Smooth muscle cell (in vitro differentiated cells): ENCODE results near the gene FHIP1B. TPM values are rescaled to one million over a fixed set of nuclear protein-coding genes. Genes with fewer than 3 reads are reported as not detected.

Experiments
- DNase-seq: peaks from one replicate; lab custom pipeline; 2025; ENCODE audit not compliant: unreplicated experiment; lab: John Stamatoyannopoulos, UW
- H2AFZ ChIP-seq: fragments of 200-600 bp; sonication (generic); 2 replicates; pipeline ENCODE4 v1.6.0; 2016; ENCODE audit warnings: antibody characterized with exemption, low read depth, mild to moderate bottlenecking
- H3F3A ChIP-seq: fragments of 200-600 bp; sonication (generic); 2 replicates; pipeline ENCODE4 v1.6.0; 2017; ENCODE audit warnings: antibody characterized with exemption, low read depth
- H3K27ac ChIP-seq: fragments of 200-600 bp; sonication (generic); 2 replicates; pipeline ENCODE4 v1.5.1; 2016; ENCODE audit warnings: low read depth, mild to moderate bottlenecking
- H3K27me3 ChIP-seq: fragments of 200-600 bp; sonication (generic); 2 replicates; pipeline ENCODE4 v1.6.1; 2016; ENCODE audit warnings: low read depth, mild to moderate bottlenecking
- H3K36me3 ChIP-seq: fragments of 200-600 bp; sonication (generic); 2 replicates; pipeline ENCODE4 v1.5.1; 2016; ENCODE audit warnings: low read depth
- H3K4me1 ChIP-seq: fragments of 200-600 bp; sonication (generic); 2 replicates; pipeline ENCODE4 v1.5.1; 2016; ENCODE audit warnings: low read depth
- H3K4me2 ChIP-seq: fragments of 200-600 bp; sonication (generic); 2 replicates; pipeline ENCODE4 v1.6.0; 2016; ENCODE audit warnings: mild to moderate bottlenecking
- H3K4me3 ChIP-seq: fragments of 200-600 bp; sonication (generic); 2 replicates; pipeline ENCODE4 v1.5.1; 2016; ENCODE audit warnings: mild to moderate bottlenecking
- H3K79me2 ChIP-seq: fragments of 200-600 bp; sonication (generic); 2 replicates; pipeline ENCODE4 v1.6.0; 2016; ENCODE audit warnings: low read depth, mild to moderate bottlenecking
- H3K9ac ChIP-seq: fragments of 200-600 bp; sonication (generic); 2 replicates; pipeline ENCODE4 v1.6.0; 2016; ENCODE audit warnings: low read depth
- H3K9me3 ChIP-seq: fragments of 200-600 bp; sonication (generic); replicated peaks from 2 replicates; pipeline ENCODE4 v1.5.1; 2016; ENCODE audit warnings: low read depth
- H4K20me1 ChIP-seq: fragments of 200-600 bp; sonication (generic); 2 replicates; pipeline ENCODE4 v1.6.0; 2016; ENCODE audit warnings: low read depth
- WGBS: methylation state at CpG from one replicate; pipeline ENCODE4 v1.1.7; 2016; ENCODE audit warnings: low lambda C conversion rate; 5-methylcytosine and 5-hydroxymethylcytosine counted together
- polyA plus RNA-seq: library from polyadenylated mRNA; unstranded; fragments of >200 nt; fragmentation: Nextera tagmentation; extraction: Ambion mirVana; gene quantifications from 2 replicates; pipeline ENCODE4 v1.2.1, GENCODE V29; 2016
- total RNA-seq: library from RNA; depleted of rRNA; stranded (reverse); fragments of >200 nt; gene quantifications from 2 replicates; pipeline ENCODE4 v1.2.3, GENCODE V29; 2014
- TF ChIP-seq, protein P1 (sequence below): fragments of 200-600 bp; sonication (generic); IDR thresholded peaks from 2 replicates; pipeline ENCODE4 v1.5.1; 2017; ENCODE audit warnings: borderline replicate concordance, mild to moderate bottlenecking, antibody characterized with exemption; ENCODE audit not compliant: insufficient read depth, poor library complexity, severe bottlenecking

Gene FHIP1B
- total and polyA plus RNA-seq, 2 experiments from 2014 or later, result 16.2 TPM

DNA sequence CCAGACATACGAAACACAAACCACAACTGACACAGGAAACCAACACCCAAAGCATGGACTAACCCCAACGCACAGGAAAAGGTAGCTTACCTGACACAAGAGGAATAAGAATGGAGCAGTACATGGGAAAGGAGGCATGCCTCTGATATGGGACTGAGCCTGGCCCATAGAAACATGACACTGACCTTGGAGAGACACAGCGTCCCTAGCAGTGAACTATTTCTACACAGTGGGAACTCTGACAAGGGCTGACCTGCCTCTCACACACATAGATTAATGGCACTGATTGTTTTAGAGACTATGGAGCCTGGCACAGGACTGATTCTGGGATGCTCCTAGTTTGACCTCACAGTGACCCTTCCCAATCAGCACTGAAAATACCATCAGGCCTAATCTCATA is 37.2 kb upstream of the FHIP1B start:
- TF ChIP-seq, protein P1, sequence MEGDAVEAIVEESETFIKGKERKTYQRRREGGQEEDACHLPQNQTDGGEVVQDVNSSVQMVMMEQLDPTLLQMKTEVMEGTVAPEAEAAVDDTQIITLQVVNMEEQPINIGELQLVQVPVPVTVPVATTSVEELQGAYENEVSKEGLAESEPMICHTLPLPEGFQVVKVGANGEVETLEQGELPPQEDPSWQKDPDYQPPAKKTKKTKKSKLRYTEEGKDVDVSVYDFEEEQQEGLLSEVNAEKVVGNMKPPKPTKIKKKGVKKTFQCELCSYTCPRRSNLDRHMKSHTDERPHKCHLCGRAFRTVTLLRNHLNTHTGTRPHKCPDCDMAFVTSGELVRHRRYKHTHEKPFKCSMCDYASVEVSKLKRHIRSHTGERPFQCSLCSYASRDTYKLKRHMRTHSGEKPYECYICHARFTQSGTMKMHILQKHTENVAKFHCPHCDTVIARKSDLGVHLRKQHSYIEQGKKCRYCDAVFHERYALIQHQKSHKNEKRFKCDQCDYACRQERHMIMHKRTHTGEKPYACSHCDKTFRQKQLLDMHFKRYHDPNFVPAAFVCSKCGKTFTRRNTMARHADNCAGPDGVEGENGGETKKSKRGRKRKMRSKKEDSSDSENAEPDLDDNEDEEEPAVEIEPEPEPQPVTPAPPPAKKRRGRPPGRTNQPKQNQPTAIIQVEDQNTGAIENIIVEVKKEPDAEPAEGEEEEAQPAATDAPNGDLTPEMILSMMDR, result no peak
- WGBS, result 62% methylated on average over 3 of the region's 3 CpGs
- no peak overlapping the region for H3K4me2 ChIP-seq
- no peak overlapping the region for H3K27ac ChIP-seq
- H3K9me3 ChIP-seq, result no peaks in the 10 kb centered on the region
- H3K4me3 ChIP-seq, result no peak overlapping the region
- H4K20me1 ChIP-seq, result no peaks in the 10 kb centered on the region
- no peaks in the 10 kb centered on the region for H3K27me3 ChIP-seq
- no peaks in the 10 kb centered on the region for H3K36me3 ChIP-seq
- H3K9ac ChIP-seq, result no peak overlapping the region
- no peak overlapping the region for H2AFZ ChIP-seq
- H3K79me2 ChIP-seq, result no peaks in the 10 kb centered on the region
- H3K4me1 ChIP-seq, result peaks cover 6% of the 10 kb centered on the region
- DNase-seq, result no peak
- H3F3A ChIP-seq, result no peaks in the 10 kb centered on the region

DNA sequence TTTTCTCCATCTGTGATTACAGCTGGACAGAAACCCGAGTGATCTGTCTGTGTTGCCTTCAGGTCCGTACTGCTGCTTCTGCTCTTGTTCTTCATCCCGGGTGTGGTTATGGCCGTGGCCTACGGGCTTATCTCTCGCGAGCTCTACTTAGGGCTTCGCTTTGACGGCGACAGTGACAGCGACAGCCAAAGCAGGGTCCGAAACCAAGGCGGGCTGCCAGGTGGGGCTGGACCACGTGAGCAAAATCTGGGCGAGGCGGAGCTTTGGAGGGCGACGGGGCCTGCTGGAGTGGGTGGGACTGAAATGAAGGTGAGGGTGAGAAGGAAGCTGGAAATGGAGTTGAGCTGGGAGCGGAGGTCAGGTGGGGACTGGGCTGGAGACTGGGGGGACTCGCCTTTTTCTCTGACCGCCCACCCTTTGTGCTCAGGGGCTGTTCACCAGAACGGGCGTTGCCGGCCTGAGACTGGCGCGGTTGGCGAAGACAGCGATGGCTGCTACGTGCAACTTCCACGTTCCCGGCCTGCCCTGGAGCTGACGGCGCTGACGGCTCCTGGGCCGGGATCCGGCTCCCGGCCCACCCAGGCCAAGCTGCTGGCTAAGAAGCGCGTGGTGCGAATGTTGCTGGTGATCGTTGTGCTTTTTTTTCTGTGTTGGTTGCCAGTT is 36.3 kb upstream of the FHIP1B start:
- Histone ChIP-seq H3K36me3 (no peaks in the 10 kb centered on the region), H3K27me3 (no peaks in the 10 kb centered on the region), H3F3A (no peaks in the 10 kb centered on the region), H3K4me3 (no peak overlapping the region), H3K79me2 (no peaks in the 10 kb centered on the region), H4K20me1 (no peaks in the 10 kb centered on the region), H3K9me3 (no peaks in the 10 kb centered on the region), H3K4me1 (peaks cover 6% of the 10 kb centered on the region), H3K9ac (no peak overlapping the region), H3K4me2 (no peak overlapping the region), H3K27ac (no peak overlapping the region), H2AFZ (no peak overlapping the region)
- no peak for DNase-seq
- WGBS, result 96% methylated on average over 41 of the region's 41 CpGs
- TF ChIP-seq, protein P1, result no peak

DNA sequence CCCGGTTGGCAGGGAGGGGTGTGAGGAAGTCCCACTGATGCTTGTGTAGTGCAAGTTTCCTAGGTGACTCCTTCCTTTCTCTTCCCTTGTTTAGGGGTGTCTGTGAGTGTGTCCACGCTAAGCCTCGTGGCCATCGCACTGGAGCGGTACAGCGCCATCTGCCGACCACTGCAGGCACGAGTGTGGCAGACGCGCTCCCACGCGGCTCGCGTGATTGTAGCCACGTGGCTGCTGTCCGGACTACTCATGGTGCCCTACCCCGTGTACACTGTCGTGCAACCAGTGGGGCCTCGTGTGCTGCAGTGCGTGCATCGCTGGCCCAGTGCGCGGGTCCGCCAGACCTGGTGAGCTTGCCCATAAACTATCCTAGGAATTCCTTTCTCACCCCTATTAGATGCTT is 35.6 kb upstream of the FHIP1B start:
- Histone ChIP-seq H3K27me3 (no peaks in the 10 kb centered on the region), H3K4me2 (no peak overlapping the region), H2AFZ (no peak overlapping the region), H3F3A (no peaks in the 10 kb centered on the region), H3K9me3 (no peaks in the 10 kb centered on the region), H3K36me3 (no peaks in the 10 kb centered on the region), H4K20me1 (no peaks in the 10 kb centered on the region), H3K4me1 (peaks cover 6% of the 10 kb centered on the region), H3K27ac (no peak overlapping the region), H3K4me3 (no peak overlapping the region), H3K79me2 (no peaks in the 10 kb centered on the region), H3K9ac (no peak overlapping the region)
- DNase-seq, result no peak
- WGBS, result 89% methylated on average over 24 of the region's 24 CpGs
- TF ChIP-seq, protein P1, result no peak

DNA sequence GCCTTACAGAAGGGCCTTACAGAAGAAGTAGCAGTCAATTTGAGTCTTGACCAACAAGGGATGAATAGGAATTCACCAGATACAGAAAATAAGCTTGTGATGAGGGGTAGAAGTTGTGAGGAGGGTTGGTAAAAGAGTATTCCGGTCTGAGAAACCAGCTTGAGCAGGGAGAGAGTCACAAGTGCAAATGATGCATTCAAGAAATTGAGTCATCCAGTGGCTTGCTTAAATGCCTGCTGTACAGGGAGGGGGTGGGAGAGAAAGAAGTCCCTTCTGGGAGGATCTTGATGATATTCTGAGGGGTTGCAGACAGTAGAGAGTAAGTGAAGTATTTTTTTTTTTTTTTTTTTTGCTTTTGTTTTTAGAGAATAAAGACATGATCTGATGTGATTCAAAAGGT is 34.4 kb upstream of the FHIP1B start:
- H3K9ac ChIP-seq, result no peak overlapping the region
- H3K36me3 ChIP-seq, result no peaks in the 10 kb centered on the region
- H3K79me2 ChIP-seq, result no peaks in the 10 kb centered on the region
- no peaks in the 10 kb centered on the region for H3K27me3 ChIP-seq
- peak overlapping the region; percentile 38 for H3K27ac ChIP-seq
- peak overlapping the region; percentile 35 for H3K4me2 ChIP-seq
- no peaks in the 10 kb centered on the region for H4K20me1 ChIP-seq
- H2AFZ ChIP-seq, result peak overlapping the region; percentile 41
- WGBS, result 34% methylated on average over 1 of the region's 1 CpG
- TF ChIP-seq, protein P1, result no peak
- peaks cover 6% of the 10 kb centered on the region for H3K4me1 ChIP-seq
- no peaks in the 10 kb centered on the region for H3K9me3 ChIP-seq
- DNase-seq, result no peak
- no peak overlapping the region for H3K4me3 ChIP-seq
- no peaks in the 10 kb centered on the region for H3F3A ChIP-seq
